HG03045 (cell line): ENCODE measurements around the gene GALNT1.

Source experiments
- ATAC-seq: cut with Tn5 transposase; IDR thresholded peaks from one replicate; pipeline ENCODE4 v1.9.1; 2021; ENCODE audit warnings: mild to moderate bottlenecking, moderate library complexity; ENCODE audit not compliant: unreplicated experiment

GALNT1 gene

GRCh38 chr18:35581898-35582641 is 530 bp downstream of the GALNT1 start:
- ATAC-seq, result peak; percentile 2

GRCh38 chr18:35582899-35583558 is 1.5 kb downstream of the GALNT1 start:
- no peak for ATAC-seq

GRCh38 chr18:35584735-35585134 is 3.2 kb downstream of the GALNT1 start:
- no peak for ATAC-seq

- no peak for ATAC-seq
These were observed 4.1 kb downstream of the GALNT1 start for GRCh38 chr18:35585608-35586007.

- ATAC-seq, result no peak
These were observed 6.6 kb downstream of the GALNT1 start for GRCh38 chr18:35588122-35588521.

- no peak for ATAC-seq
These were observed 7.5 kb downstream of the GALNT1 start for GRCh38 chr18:35588995-35589394.

GRCh38 chr18:35589546-35589945 is 8.0 kb downstream of the GALNT1 start:
- ATAC-seq, result no peak

GRCh38 chr18:35590935-35591334 is 9.4 kb downstream of the GALNT1 start:
- ATAC-seq, result no peak

GRCh38 chr18:35592298-35592697 is 10.8 kb downstream of the GALNT1 start:
- ATAC-seq, result peak; percentile 98

- ATAC-seq, result no peak
These were observed 12.3 kb downstream of the GALNT1 start for GRCh38 chr18:35593859-35594258.

GRCh38 chr18:35597758-35598157 is 16.2 kb downstream of the GALNT1 start:
- ATAC-seq, result no peak

GRCh38 chr18:35602193-35602820 is 20.8 kb downstream of the GALNT1 start:
- no peak for ATAC-seq

GRCh38 chr18:35603008-35603407 is 21.5 kb downstream of the GALNT1 start:
- no peak for ATAC-seq

- ATAC-seq, result no peak
These were observed 22.0 kb downstream of the GALNT1 start for GRCh38 chr18:35603528-35603927.

- ATAC-seq, result no peak
These were observed 22.8 kb downstream of the GALNT1 start for GRCh38 chr18:35604369-35604768.

- ATAC-seq, result no peak
These were observed 24.3 kb downstream of the GALNT1 start for GRCh38 chr18:35605686-35606417.

GRCh38 chr18:35609236-35609635 is 27.7 kb downstream of the GALNT1 start:
- ATAC-seq, result no peak

- no peak for ATAC-seq
These were observed 28.5 kb downstream of the GALNT1 start for GRCh38 chr18:35610089-35610488.

GRCh38 chr18:35610724-35611123 is 29.2 kb downstream of the GALNT1 start:
- no peak for ATAC-seq

- no peak for ATAC-seq
These were observed 30.0 kb downstream of the GALNT1 start for GRCh38 chr18:35611518-35611917.

- no peak for ATAC-seq
These were observed 34.5 kb downstream of the GALNT1 start for GRCh38 chr18:35616074-35616473.
